Right lobe of liver (tissue), 4 donors: Measurements from ENCODE around the gene RYR3.

Source experiments
- CTCF ChIP-seq, 4 donors: fragments of 200-600 bp in 3 of 4; fragments of 450-650 bp in 1 of 4; IDR thresholded peaks; one replicate each; pipeline versions ENCODE4 v1.5.1 to v1.8.0; 2016 to 2022; ENCODE audit warnings: antibody characterized with exemption in 4 of 4, mild to moderate bottlenecking in 2 of 4
- POLR2A ChIP-seq: fragments of 450-650 bp; IDR thresholded peaks from one replicate; pipeline ENCODE4 v1.6.1; 2017; ENCODE audit warnings: antibody characterized with exemption, mild to moderate bottlenecking
- donor health status: DM: no; HTN: no; CAD: no.
- donor health status: DM: no; HTN: no; CAD: no.
- donor health status: DM: no; HTN: yes; CAD: no.

GRCh38 chr15:33374226-33374914 lies 63.6 kb downstream of the RYR3 start:
- TF ChIP-seq CTCF (IDR thresholded peaks at IDR 0.05) (no peak), POLR2A (no peak)
